ENCODE results near the gene PRPF8. TPM values are rescaled to one million over a fixed set of nuclear protein-coding genes. Genes with fewer than 3 reads are reported as not detected.
A peak's percentile ranks its signal among the peaks of the same experiment; 100 is the strongest.

PRPF8 gene
- total and polyA plus RNA-seq, 2 of the 13 experiments (the other 11 are each of a cell fraction or from before 2014, with no cell fraction given), result 112 to 179 TPM

DNA sequence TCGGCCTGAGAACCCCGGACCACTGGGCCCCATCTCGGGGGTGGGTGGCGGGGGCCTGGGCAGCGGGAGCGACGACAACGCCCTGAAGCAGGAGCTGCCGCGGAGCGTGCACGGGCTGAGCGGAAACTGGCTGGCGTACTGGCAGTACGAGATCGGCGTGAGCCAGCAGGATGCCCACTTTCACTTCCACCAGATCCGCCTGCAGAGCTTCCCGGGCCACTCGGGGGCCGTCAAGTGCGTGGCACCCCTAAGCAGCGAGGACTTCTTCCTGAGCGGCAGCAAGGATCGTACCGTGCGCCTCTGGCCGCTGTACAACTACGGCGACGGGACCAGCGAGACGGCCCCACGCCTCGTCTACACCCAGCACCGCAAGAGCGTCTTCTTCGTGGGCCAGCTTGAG is 49.1 kb upstream of the PRPF8 start:
- intact Hi-C loops (cut with micrococcal nuclease; ENCODE audit: unreplicated experiment), result no loop called here
- Histone ChIP-seq H2AFZ (ENCODE audit: low read length) (no peak overlapping the region), H3K4me2 (ENCODE audit: low read depth, low read length) (no peak overlapping the region), H3K9me3 (ENCODE audit: low read length) (no peaks in the 10 kb centered on the region), H4K20me1 (ENCODE audit: insufficient read depth, low read length) (no peaks in the 10 kb centered on the region), H3K4me3 (replicated peaks in 1 of 3; ENCODE audit: insufficient read depth in 1 of 3, low read depth in 2 of 3, low read length in 3 of 3) (no peak overlapping the region), H3K36me3 (replicated peaks in 1 of 2; ENCODE audit: control insufficient read depth in 1 of 2, insufficient read depth in 2 of 2, low read length in 2 of 2) (peaks cover 5% of the 10 kb centered on the region in 2 experiments; a peak in 4 of 5 replicates), H3K9ac (ENCODE audit: insufficient read depth, low read depth, low read length) (no peak overlapping the region), H3K27me3 (ENCODE audit: control insufficient read depth in 1 of 2, insufficient read depth in 2 of 2, low read length in 2 of 2) (no peaks in the 10 kb centered on the region), H3K27ac (ENCODE audit: extremely low read length, insufficient read depth, low read length) (peak overlapping the region; percentile 32), H3K4me1 (ENCODE audit: insufficient read depth, low read length) (peaks cover 47% of the 10 kb centered on the region), H3K79me2 (ENCODE audit: insufficient read depth, low read length) (peaks cover 3% of the 10 kb centered on the region)
- FAIRE-seq (no peak), ATAC-seq (no peak), DNase-seq (ENCODE audit: low spot score) (no peak)
- in situ Hi-C loops (cut with HindIII; ENCODE audit: extremely low pct_ligation_motif_present, low pct_unique_long_range_greater_than_20kb), result no loop called here
- CTCF ChIA-PET (ENCODE audit: low intra/inter-chr PET ratio, low total read pairs), result no interaction called here
- no TSS peak for BruUV-seq (replicated peaks)
- POLR2A ChIA-PET, result interaction anchor here (0.8 to 6.3 kb wide), 5 partner anchors 9 to 29 kb away, joined by 3 to 44 read pairs (median 12); partner anchors contain the start of genes SERPINF1, SERPINF2 and WDR81
- WGBS (ENCODE audit: low lambda C conversion rate), result 98% methylated on average over 22 of the region's 38 CpGs
- TF ChIP-seq RBFOX2 (IDR thresholded peaks at IDR 0.05; ENCODE audit: low read depth, low read length) (peak; percentile 66), POLR2A (IDR thresholded peaks at IDR 0.05; ENCODE audit: insufficient read depth in 1 of 2, low read depth in 2 of 2, low read length in 2 of 2) (0 out of 4 replicates have a peak, but pooled peaks of 1 of the 2 experiments have one; percentile 5), ZNF446 (CRISPR knock-in tag; IDR thresholded peaks at IDR 0.05) (no peak), ZNF670 (CRISPR knock-in tag; IDR thresholded peaks at IDR 0.05; ENCODE audit: borderline replicate concordance) (no peak), AGO2 (optimal IDR thresholded peaks at IDR 0.05; ENCODE audit: low read depth, low read length) (peak; percentile 93), ZBTB38 (CRISPR knock-in tag; IDR thresholded peaks at IDR 0.05) (peak; percentile 79)

DNA sequence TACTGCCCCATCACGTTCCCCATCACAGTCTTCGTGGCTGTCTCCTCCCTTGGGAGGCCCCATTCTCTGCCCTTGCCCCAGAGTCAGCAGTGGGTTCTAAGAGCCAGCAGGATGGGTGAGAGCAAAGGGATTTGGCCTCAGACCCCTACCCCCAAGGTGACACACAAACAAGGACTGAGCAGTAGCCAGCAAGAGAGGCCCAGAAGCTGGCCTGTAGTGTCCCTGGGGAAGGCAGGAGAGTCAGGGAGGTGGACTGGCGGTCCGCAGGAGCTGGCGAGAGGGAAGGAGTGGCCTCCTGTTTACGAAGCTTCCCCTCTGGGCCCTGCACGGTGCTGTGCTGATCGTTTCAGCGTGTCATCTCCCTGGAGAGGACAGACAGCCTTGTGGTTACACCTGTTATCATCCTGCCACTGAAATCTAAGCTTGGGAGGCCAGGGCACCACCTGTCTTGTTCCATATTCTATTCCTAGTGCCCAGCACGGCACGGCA is 48.2 kb upstream of the PRPF8 start:
- no peak overlapping the region for H2AFZ ChIP-seq (ENCODE audit: low read length)
- in situ Hi-C loops (cut with HindIII; ENCODE audit: extremely low pct_ligation_motif_present, low pct_unique_long_range_greater_than_20kb) (no loop called here), intact Hi-C loops (cut with micrococcal nuclease; ENCODE audit: unreplicated experiment) (no loop called here)
- no peak overlapping the region for H3K4me3 ChIP-seq (replicated peaks in 1 of 3; ENCODE audit: insufficient read depth in 1 of 3, low read depth in 2 of 3, low read length in 3 of 3)
- DNase-seq (ENCODE audit: low spot score) (no peak), ATAC-seq (no peak), FAIRE-seq (no peak)
- POLR2A ChIA-PET, result interaction anchor here (0.8 to 6.3 kb wide), 6 partner anchors 8 to 30 kb away, joined by 3 to 44 read pairs (median 9); partner anchors contain the start of genes SERPINF1, SERPINF2 and WDR81
- peaks cover 6% of the 10 kb centered on the region for H3K79me2 ChIP-seq (ENCODE audit: insufficient read depth, low read length)
- H3K36me3 ChIP-seq (replicated peaks in 1 of 2; ENCODE audit: control insufficient read depth in 1 of 2, insufficient read depth in 2 of 2, low read length in 2 of 2), result peaks cover 5 to 6% of the 10 kb centered on the region in 2 experiments; a peak in 4 of 5 replicates
- H3K4me1 ChIP-seq (ENCODE audit: insufficient read depth, low read length), result peaks cover 47% of the 10 kb centered on the region
- no peak overlapping the region for H3K9ac ChIP-seq (ENCODE audit: insufficient read depth, low read depth, low read length)
- H4K20me1 ChIP-seq (ENCODE audit: insufficient read depth, low read length), result no peaks in the 10 kb centered on the region
- no peak overlapping the region for H3K27ac ChIP-seq (ENCODE audit: extremely low read length, insufficient read depth, low read length)
- 78% methylated on average over 9 of the region's 11 CpGs for WGBS (ENCODE audit: low lambda C conversion rate)
- no TSS peak for BruUV-seq (replicated peaks)
- H3K9me3 ChIP-seq (ENCODE audit: low read length), result no peaks in the 10 kb centered on the region
- CTCF ChIA-PET (ENCODE audit: low intra/inter-chr PET ratio, low total read pairs), result no interaction called here
- H3K4me2 ChIP-seq (ENCODE audit: low read depth, low read length), result no peak overlapping the region
- TF ChIP-seq ZFY (CRISPR knock-in tag; IDR thresholded peaks at IDR 0.05) (no peak), PHB2 (IDR thresholded peaks at IDR 0.05; ENCODE audit: partially characterized antibody) (no peak), NPAS2 (CRISPR knock-in tag; IDR thresholded peaks at IDR 0.05; ENCODE audit: borderline replicate concordance) (no peak), ZNF772 (CRISPR knock-in tag; IDR thresholded peaks at IDR 0.05) (no peak), HMG20A (CRISPR knock-in tag; IDR thresholded peaks at IDR 0.05; ENCODE audit: borderline replicate concordance) (no peak), IRF2 (CRISPR knock-in tag; IDR thresholded peaks at IDR 0.05) (no peak), ZNF441 (CRISPR knock-in tag; IDR thresholded peaks at IDR 0.05; ENCODE audit: borderline replicate concordance) (no peak)
- TF ChIP-seq, protein P1, sequence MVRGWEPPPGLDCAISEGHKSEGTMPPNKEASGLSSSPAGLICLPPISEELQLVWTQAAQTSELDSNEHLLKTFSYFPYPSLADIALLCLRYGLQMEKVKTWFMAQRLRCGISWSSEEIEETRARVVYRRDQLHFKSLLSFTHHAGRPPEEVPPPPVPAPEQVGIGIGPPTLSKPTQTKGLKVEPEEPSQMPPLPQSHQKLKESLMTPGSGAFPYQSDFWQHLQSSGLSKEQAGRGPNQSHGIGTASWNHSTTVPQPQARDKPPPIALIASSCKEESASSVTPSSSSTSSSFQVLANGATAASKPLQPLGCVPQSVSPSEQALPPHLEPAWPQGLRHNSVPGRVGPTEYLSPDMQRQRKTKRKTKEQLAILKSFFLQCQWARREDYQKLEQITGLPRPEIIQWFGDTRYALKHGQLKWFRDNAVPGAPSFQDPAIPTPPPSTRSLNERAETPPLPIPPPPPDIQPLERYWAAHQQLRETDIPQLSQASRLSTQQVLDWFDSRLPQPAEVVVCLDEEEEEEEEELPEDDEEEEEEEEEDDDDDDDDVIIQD (CRISPR knock-in tag; IDR thresholded peaks at IDR 0.05; ENCODE audit: low read depth), result no peak
- TF ChIP-seq, protein P2, sequence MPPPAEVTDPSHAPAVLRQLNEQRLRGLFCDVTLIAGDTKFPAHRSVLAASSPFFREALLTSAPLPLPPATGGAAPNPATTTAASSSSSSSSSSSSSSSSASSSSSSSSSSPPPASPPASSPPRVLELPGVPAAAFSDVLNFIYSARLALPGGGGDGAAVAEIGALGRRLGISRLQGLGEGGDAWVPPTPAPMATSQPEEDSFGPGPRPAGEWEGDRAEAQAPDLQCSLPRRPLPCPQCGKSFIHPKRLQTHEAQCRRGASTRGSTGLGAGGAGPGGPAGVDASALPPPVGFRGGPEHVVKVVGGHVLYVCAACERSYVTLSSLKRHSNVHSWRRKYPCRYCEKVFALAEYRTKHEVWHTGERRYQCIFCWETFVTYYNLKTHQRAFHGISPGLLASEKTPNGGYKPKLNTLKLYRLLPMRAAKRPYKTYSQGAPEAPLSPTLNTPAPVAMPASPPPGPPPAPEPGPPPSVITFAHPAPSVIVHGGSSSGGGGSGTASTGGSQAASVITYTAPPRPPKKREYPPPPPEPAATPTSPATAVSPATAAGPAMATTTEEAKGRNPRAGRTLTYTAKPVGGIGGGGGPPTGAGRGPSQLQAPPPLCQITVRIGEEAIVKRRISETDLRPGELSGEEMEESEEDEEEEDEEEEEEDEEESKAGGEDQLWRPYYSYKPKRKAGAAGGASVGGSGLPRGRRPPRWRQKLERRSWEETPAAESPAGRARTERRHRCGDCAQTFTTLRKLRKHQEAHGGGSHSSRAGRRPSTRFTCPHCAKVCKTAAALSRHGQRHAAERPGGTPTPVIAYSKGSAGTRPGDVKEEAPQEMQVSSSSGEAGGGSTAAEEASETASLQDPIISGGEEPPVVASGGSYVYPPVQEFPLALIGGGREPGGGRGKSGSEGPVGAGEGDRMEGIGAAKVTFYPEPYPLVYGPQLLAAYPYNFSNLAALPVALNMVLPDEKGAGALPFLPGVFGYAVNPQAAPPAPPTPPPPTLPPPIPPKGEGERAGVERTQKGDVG (CRISPR knock-in tag; IDR thresholded peaks at IDR 0.05; ENCODE audit: borderline replicate concordance), result no peak
- no peaks in the 10 kb centered on the region for H3K27me3 ChIP-seq (ENCODE audit: control insufficient read depth in 1 of 2, insufficient read depth in 2 of 2, low read length in 2 of 2)
